Ecto neural progenitor cell (in vitro differentiated cells): Measurements from ENCODE around the gene CXCR4.

Source experiments
- DNase-seq: peaks from one replicate; pipeline ENCODE4 v3.0.0-alpha.2; 2018; ENCODE audit warnings: low spot score

CXCR4 gene

GRCh38 chr2:136117909-136118818 is at the start of gene CXCR4:
Gene CXCR4 (minus strand): TSS chr2:136118149. CDS start chr2:136118060, 89 bp downstream.
- DNase-seq, result peak; percentile 95

- DNase-seq, result peak; percentile 53
Observed at GRCh38 chr2:136164280-136164776, 46.4 kb upstream of the CXCR4 start.

DNA sequence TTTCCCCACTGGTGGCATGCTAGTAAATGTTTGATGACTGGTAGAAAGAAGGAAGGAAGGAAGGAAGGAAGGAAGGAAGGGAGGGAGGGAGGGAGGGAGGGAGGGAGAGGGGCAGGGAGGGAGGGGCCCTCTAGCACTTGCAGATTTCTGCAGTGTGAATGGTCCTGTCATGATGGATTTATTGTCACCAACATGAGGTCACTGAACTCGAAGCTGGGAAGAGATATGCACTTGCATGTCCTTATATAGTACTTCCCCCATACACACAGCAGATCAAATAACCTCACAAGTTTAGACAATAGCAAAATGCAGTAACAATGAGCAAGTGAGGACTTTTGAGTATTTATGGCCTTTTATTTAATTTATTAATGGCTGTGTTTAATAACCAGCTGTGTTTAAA is 44.5 kb upstream of the CXCR4 start:
- no peak for DNase-seq

GRCh38 chr2:136156411-136156810 is 38.5 kb upstream of the CXCR4 start:
- no peak for DNase-seq

GRCh38 chr2:136154384-136154783 is 36.4 kb upstream of the CXCR4 start:
- no peak for DNase-seq

GRCh38 chr2:136151021-136151971 is 33.3 kb upstream of the CXCR4 start:
- DNase-seq, result no peak

DNA sequence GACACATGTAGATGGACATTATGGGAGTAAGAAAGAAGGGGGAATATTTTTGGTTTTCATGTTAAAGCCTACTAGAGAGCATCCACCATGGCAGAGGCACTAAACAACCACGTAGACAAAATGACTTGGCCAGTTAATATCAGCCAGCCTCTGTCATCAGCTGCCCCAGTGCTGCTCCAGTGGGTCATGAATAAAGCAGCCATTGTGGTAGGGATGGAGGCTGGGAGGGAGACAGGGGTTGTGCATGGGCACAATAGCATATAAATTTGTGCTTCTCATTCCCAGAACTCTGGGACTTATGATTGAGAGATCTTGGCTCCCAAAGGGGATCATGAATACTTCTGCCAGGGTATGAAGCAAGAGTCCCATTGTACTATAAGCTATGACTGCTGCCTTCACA is 31.1 kb upstream of the CXCR4 start:
- no peak for DNase-seq

GRCh38 chr2:136146564-136146963 is 28.6 kb upstream of the CXCR4 start:
- DNase-seq, result no peak

DNA sequence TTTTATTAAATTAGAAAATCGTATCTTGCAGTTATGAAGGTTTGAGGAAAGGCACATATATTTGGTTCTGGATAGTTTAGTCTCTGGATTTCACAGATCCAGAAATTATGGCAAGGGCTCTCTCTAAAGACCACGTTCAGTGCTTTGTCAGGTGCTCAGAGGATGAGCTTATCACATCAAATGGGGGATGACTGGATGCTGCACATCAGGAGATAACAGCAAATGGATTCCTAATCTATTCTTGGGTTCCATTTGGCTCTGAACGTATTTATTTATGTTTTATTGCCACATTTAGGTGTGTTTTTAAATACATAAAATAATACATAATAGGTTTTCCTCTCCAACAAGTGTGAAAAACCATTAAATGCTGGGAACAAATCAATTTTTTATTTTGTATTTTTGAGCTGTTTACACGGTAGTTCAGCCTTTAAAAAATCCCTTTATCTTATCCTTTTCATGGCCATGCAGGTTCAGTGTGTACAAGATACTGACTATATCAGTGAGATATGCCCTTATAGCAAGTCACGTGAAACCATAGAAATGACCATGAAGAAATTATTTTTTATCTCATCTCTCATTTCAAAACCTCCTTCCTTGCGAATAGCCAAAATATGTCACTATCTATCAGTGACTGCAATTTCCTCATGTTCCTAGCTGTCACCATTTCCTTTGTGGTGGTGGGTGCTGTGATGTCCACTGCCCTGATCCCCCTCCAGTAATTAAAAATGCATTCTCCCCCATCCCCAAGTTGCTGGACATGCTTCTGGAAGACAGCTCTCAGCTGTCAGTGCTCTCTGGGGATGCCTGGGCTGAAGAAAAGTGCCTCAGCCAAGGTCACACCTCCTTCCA is 25.9 kb upstream of the CXCR4 start:
- DNase-seq, result no peak

GRCh38 chr2:136141510-136142149 is 23.7 kb upstream of the CXCR4 start:
- no peak for DNase-seq

GRCh38 chr2:136139631-136140030 is 21.7 kb upstream of the CXCR4 start:
- DNase-seq, result no peak

GRCh38 chr2:136137982-136138381 is 20.0 kb upstream of the CXCR4 start:
- DNase-seq, result no peak

DNA sequence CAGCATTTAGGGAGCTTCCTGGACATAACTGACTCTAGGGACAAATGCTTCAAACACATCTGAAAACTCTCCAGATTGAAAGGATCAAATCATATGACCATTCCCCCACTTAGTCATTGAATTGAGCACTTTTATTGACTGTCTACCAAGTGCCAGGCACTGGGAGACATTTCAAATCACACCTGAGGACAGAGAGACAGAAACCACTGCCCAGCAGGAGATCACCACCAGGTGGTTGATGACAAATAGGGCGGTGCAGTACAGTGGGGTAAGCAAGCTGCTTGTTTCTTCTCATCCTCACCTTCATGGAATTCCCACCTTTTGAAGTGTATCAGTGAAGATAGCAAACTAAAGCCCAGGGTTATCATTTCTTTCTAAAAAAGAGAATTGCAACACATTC is 19.0 kb upstream of the CXCR4 start:
- DNase-seq, result no peak

- DNase-seq, result no peak
Observed at GRCh38 chr2:136135921-136136906, 18.3 kb upstream of the CXCR4 start.

DNA sequence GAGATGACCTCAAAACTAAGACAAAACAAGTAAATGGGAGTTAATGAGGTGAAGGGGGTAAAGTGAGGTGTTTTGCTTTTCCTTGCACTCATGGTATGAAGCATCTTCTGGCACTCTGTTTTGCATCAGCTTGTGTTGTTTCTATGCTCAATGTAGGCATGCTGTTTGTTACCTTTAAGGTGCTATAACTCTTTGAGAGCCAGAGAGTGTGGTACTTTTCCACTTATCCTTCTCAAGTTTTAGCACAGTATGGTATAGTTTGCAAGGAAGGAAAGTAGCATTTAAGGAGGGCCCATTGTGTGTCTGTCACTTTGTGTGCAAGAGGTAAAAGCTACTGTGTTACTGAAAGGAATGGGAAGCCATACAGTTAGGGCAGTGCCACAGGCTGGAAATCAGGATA is 17.5 kb upstream of the CXCR4 start:
- DNase-seq, result no peak

DNA sequence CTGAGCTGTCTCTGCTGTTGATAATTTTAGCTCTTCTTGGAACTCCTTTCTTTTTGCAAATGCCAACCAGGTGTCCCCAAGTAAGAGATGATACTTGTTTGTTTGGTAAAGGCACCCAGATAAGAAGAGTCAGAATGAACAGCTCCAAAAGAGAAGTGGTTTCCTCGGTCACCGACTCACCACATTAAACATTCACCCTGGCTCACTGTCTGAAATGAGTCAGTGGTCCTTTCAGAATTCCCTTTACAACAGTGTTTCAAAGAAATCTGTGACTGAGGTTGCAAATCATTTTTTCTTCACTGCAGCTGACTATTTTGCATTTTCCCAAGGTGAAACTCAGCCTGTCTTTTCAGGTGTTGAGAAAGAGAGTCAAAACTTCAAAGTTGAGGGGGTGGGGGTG is 16.2 kb upstream of the CXCR4 start:
- no peak for DNase-seq

GRCh38 chr2:136133586-136133985 is 15.6 kb upstream of the CXCR4 start:
- DNase-seq, result no peak

GRCh38 chr2:136133176-136133575 is 15.2 kb upstream of the CXCR4 start:
- DNase-seq, result no peak

GRCh38 chr2:136132825-136133155 is 14.8 kb upstream of the CXCR4 start:
- no peak for DNase-seq
